OCI-LY1 (cell line): ENCODE measurements around the gene VGLL4.

Source experiments
- H2AFZ ChIP-seq: fragments of 200-600 bp; sonication (generic), shearing (Covaris generic); 2 replicates; pipeline ENCODE4 v1.6.0; 2014; ENCODE audit warnings: antibody characterized with exemption, mild to moderate bottlenecking, low read length
- H3F3A ChIP-seq: fragments of 200-600 bp; sonication (generic), shearing (Covaris generic); 2 replicates; pipeline ENCODE4 v1.6.0; 2014; ENCODE audit warnings: mild to moderate bottlenecking, antibody characterized with exemption, low read length, moderate library complexity; ENCODE audit not compliant: insufficient read depth
- H3K27ac ChIP-seq: fragments of 200-600 bp; sonication (generic); 2 replicates; pipeline ENCODE4 v1.5.1; 2014; ENCODE audit warnings: low read length, mixed run types, mild to moderate bottlenecking, low read depth; ENCODE audit not compliant: poor library complexity, severe bottlenecking
- H3K27me3 ChIP-seq: fragments of 200-600 bp; sonication (generic); 2 replicates; pipeline ENCODE4 v1.6.0; 2014; ENCODE audit warnings: antibody characterized with exemption, mild to moderate bottlenecking, low read length, moderate library complexity; ENCODE audit not compliant: insufficient read depth
- H3K36me3 ChIP-seq: fragments of 200-600 bp; sonication (generic); 2 replicates; pipeline ENCODE4 v1.6.1; 2014; ENCODE audit warnings: mild to moderate bottlenecking, antibody characterized with exemption, low read length, moderate library complexity, mixed read lengths; ENCODE audit not compliant: insufficient read depth
- H3K4me1 ChIP-seq: fragments of 200-600 bp; sonication (generic); 2 replicates; pipeline ENCODE4 v1.5.1; 2014; ENCODE audit warnings: mild to moderate bottlenecking, low read length, moderate library complexity; ENCODE audit not compliant: insufficient read depth, severe bottlenecking
- H3K4me2 ChIP-seq: fragments of 200-600 bp; sonication (generic), shearing (Covaris generic); 2 replicates; pipeline ENCODE4 v1.6.1; 2014; ENCODE audit warnings: low read length
- H3K4me3 ChIP-seq: fragments of 200-600 bp; sonication (generic); 2 replicates; pipeline ENCODE4 v1.5.1; 2014; ENCODE audit warnings: low read length, low read depth, mild to moderate bottlenecking, mixed read lengths; ENCODE audit not compliant: poor library complexity, severe bottlenecking
- H3K79me2 ChIP-seq: fragments of 200-600 bp; shearing (Covaris generic); 2 replicates; pipeline ENCODE4 v1.6.1; 2016; ENCODE audit warnings: mixed run types, low read length, mixed read lengths; ENCODE audit not compliant: insufficient read depth
- H3K9ac ChIP-seq: fragments of 200-600 bp; sonication (generic), shearing (Covaris generic); 2 replicates; pipeline ENCODE4 v1.6.1; 2014; ENCODE audit warnings: mild to moderate bottlenecking, low read length, mixed read lengths
- H3K9me2 ChIP-seq: fragments of 200-600 bp; sonication (generic), shearing (Covaris generic); 2 replicates; pipeline ENCODE4 v1.6.1; 2014; ENCODE audit warnings: low read depth, mild to moderate bottlenecking, low read length, mixed read lengths
- H3K9me3 ChIP-seq: fragments of 200-600 bp; shearing (Covaris generic); 2 replicates; pipeline ENCODE4 v1.6.1; 2014; ENCODE audit warnings: low read length, mixed read lengths
- H4K20me1 ChIP-seq: fragments of 200-600 bp; sonication (generic), shearing (Covaris generic); 2 replicates; pipeline ENCODE4 v1.6.0; 2016; ENCODE audit warnings: mild to moderate bottlenecking, low read length; ENCODE audit not compliant: insufficient read depth
- CTCF ChIP-seq: fragments of 200-600 bp; sonication (generic), shearing (Covaris generic); IDR thresholded peaks from 2 replicates; pipeline ENCODE4 v1.5.1; 2017; ENCODE audit warnings: mild to moderate bottlenecking, antibody characterized with exemption, low read length, moderate library complexity, mixed read lengths
- EZH2 ChIP-seq: fragments of 200-600 bp; sonication (generic), shearing (Covaris generic); IDR thresholded peaks from 2 replicates; pipeline ENCODE4 v1.8.0; 2017; ENCODE audit warnings: borderline replicate concordance, mixed run types, mild to moderate bottlenecking, antibody characterized with exemption, low read length, moderate library complexity, mixed read lengths

The VGLL4 gene

GRCh38 chr3:11534011-11534792 lies 109.5 kb downstream of the VGLL4 start:
- Histone ChIP-seq H3K9me3 (no peaks in the 10 kb centered on the region), H4K20me1 (no peaks in the 10 kb centered on the region), H3K9me2 (no peaks in the 10 kb centered on the region), H3K4me2 (no peak overlapping the region), H3K27ac (no peak overlapping the region), H3K9ac (no peak overlapping the region), H3K4me3 (no peak overlapping the region), H3K79me2 (no peaks in the 10 kb centered on the region), H2AFZ (no peak overlapping the region), H3K27me3 (no peaks in the 10 kb centered on the region), H3F3A (no peaks in the 10 kb centered on the region), H3K4me1 (no peaks in the 10 kb centered on the region), H3K36me3 (no peaks in the 10 kb centered on the region)
- TF ChIP-seq CTCF: no peak
- TF ChIP-seq EZH2: no peak

- no peaks in the 10 kb centered on the region for H3K27me3 ChIP-seq
- no peak overlapping the region for H3K4me2 ChIP-seq
- H3K9me2 ChIP-seq: no peaks in the 10 kb centered on the region
- H3K9me3 ChIP-seq: no peaks in the 10 kb centered on the region
- no peaks in the 10 kb centered on the region for H3K4me1 ChIP-seq
- H2AFZ ChIP-seq: no peak overlapping the region
- no peak overlapping the region for H3K27ac ChIP-seq
- H3K4me3 ChIP-seq: no peak overlapping the region
- H3K9ac ChIP-seq: no peak overlapping the region
- no peaks in the 10 kb centered on the region for H3F3A ChIP-seq
- H3K79me2 ChIP-seq: no peaks in the 10 kb centered on the region
- no peak for TF ChIP-seq EZH2
- TF ChIP-seq CTCF: no peak
- no peaks in the 10 kb centered on the region for H4K20me1 ChIP-seq
- H3K36me3 ChIP-seq: 0 out of 2 replicates have a peak, but pooled peaks cover 1% of the 10 kb centered on the region
Measured at GRCh38 chr3:11532931-11533391, 110.8 kb downstream of the VGLL4 start.

GRCh38 chr3:11530153-11530721 lies 113.5 kb downstream of the VGLL4 start:
- Histone ChIP-seq H3K9me3 (peaks cover 6% of the 10 kb centered on the region; the same call in 1 of the 2 replicates), H4K20me1 (no peaks in the 10 kb centered on the region), H3K9me2 (no peaks in the 10 kb centered on the region), H3K79me2 (no peaks in the 10 kb centered on the region), H3K4me1 (no peaks in the 10 kb centered on the region), H2AFZ (no peak overlapping the region), H3K4me3 (no peak overlapping the region), H3K27me3 (no peaks in the 10 kb centered on the region), H3F3A (no peaks in the 10 kb centered on the region), H3K27ac (no peak overlapping the region), H3K9ac (no peak overlapping the region), H3K36me3 (0 out of 2 replicates have a peak, but pooled peaks cover 5% of the 10 kb centered on the region), H3K4me2 (no peak overlapping the region)
- no peak for TF ChIP-seq CTCF
